HG03280 (cell line): ENCODE measurements around the gene TNC.

ENCODE experiments used
- ATAC-seq: cut with Tn5 transposase; IDR thresholded peaks from one replicate; pipeline ENCODE4 v1.9.1; 2021; ENCODE audit warnings: mild to moderate bottlenecking, moderate library complexity; ENCODE audit not compliant: unreplicated experiment

Gene TNC

DNA sequence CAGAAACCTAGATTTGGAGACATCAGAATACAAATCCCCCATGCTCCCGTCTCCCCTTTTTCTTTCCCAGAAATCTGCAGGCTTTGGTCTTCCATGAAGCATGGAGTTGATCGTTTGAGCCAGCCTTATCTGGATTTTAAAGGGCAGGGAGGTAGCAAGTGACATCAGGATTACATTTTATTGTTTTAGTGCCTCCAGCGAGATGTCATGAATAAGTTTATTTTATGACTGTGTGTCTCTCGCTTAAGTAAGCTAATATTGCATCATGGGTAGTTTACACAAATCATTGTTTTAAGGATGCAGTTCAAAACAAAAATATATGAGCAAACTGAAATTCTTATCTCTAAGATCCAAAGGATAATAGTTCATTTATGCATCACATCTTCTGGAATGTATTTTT, 136.9 kb downstream of the TNC start:
- no peak for ATAC-seq

- no peak for ATAC-seq
These were observed 144.7 kb downstream of the TNC start for GRCh38 chr9:114973216-114973615.

DNA sequence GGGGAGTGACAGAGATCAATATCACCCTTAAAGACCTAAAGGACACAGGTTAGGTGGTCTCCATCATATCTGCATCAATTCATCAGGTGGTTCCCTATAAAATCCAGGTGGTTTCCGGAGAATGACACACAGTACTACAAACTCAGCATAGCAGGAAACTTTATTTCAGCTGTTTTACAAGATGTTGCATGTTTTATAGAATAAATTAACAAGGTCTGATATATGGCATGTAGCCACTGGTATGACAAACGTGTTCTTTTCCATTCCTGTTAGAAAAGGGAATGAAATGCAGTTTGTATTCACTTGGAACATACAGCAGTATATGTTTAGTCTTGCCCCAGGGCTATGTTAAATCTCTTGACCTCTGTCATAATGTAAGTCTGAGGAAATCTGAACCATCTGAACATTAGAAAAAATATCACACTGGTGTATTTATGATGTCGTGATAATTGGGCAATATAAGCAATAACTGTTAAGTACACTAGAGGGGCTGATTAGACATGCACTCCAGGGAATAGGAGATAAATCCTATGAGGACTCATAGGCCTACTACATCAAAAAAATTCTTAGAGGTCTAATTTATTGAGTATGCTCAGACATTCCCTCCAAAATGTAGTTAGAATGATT, 145.3 kb downstream of the TNC start:
- no peak for ATAC-seq
